ENCODE results near the gene SPAG17. TPM values are rescaled to one million over a fixed set of nuclear protein-coding genes. Genes with fewer than 3 reads are reported as not detected.
A peak's percentile ranks its signal among the peaks of the same experiment; 100 is the strongest.

SPAG17 gene
- total and polyA plus RNA-seq, 2 of the 13 experiments (the other 11 are each of a cell fraction or from before 2014, with no cell fraction given): not detected

DNA sequence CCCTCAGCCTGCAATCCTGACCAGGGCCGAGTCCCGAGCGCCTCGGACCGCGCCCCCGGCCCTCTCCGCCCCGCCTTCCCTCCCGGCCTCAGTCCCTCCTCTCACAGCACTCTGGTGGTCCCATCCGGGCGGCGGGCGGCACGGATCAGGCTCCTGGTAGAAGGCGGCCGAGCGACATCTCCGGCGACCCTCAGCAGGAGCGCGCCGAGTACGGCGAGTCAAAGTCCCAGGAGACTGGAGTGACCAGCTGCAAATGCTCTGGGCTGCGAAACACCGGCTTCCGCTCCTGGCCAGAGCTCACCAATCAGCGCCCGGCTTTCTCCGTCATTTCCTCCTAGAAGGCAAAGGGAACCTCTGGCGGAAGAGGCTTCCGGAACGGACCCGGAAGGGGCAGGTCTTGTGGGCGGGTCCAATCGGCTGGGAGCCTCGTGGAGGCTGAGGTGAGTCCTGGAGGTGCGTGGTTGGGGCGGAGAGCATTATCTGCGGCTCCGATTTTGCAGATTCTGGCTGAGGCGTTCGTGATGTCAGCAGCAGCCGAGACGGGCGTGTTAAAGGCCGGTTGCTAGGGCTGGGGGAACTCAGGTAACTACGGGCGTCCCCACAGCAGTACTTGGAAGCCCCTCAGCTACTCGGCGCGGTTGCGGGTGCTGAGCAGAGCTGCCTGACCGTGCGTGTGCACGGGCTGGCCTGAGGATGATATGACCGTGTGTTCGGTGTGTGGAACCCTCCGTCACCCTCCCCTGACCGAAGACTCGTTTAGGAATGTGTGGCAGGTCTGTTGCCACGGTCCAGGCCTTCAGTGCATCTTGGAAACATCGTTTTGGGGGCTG is 255.5 kb downstream of the SPAG17 start, which contains the start of the genes GDAP2 and WDR3 (continued):
- TF ChIP-seq, protein P1, sequence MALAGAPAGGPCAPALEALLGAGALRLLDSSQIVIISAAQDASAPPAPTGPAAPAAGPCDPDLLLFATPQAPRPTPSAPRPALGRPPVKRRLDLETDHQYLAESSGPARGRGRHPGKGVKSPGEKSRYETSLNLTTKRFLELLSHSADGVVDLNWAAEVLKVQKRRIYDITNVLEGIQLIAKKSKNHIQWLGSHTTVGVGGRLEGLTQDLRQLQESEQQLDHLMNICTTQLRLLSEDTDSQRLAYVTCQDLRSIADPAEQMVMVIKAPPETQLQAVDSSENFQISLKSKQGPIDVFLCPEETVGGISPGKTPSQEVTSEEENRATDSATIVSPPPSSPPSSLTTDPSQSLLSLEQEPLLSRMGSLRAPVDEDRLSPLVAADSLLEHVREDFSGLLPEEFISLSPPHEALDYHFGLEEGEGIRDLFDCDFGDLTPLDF (CRISPR knock-in tag; IDR thresholded peaks at IDR 0.05): 0 out of 2 replicates have a peak, but pooled peaks have one; percentile 5
- TF ChIP-seq, protein P2, sequence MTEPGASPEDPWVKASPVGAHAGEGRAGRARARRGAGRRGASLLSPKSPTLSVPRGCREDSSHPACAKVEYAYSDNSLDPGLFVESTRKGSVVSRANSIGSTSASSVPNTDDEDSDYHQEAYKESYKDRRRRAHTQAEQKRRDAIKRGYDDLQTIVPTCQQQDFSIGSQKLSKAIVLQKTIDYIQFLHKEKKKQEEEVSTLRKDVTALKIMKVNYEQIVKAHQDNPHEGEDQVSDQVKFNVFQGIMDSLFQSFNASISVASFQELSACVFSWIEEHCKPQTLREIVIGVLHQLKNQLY (CRISPR knock-in tag; IDR thresholded peaks at IDR 0.05): 0 out of 2 replicates have a peak, but pooled peaks have one; percentile 48
- TF ChIP-seq ZFP36L2 (CRISPR knock-in tag; IDR thresholded peaks at IDR 0.05): no peak
- peak; percentile 75; the same call in 1 of the 2 replicates for TF ChIP-seq ZKSCAN5 (CRISPR knock-in tag; IDR thresholded peaks at IDR 0.05)
- no peak; the same call in 1 of the 2 replicates for TF ChIP-seq ZNF572 (CRISPR knock-in tag; IDR thresholded peaks at IDR 0.05)
- peak; percentile 43; the same call in 1 of the 2 replicates for TF ChIP-seq ZNF747 (CRISPR knock-in tag; IDR thresholded peaks at IDR 0.05; ENCODE audit: borderline replicate concordance)
- peak; percentile 92 for TF ChIP-seq MXD4 (CRISPR knock-in tag; IDR thresholded peaks at IDR 0.05)
- no peak for TF ChIP-seq SOX13 (IDR thresholded peaks at IDR 0.05)
- TF ChIP-seq SOX13 (CRISPR knock-in tag; conservative IDR thresholded peaks at IDR 0.05 in 1 of 2, IDR thresholded peaks at IDR 0.05 in 1 of 2): peak in 1 of 2 experiments; percentile 31; a peak in 1 of 4 replicates
- TF ChIP-seq ZSCAN21 (CRISPR knock-in tag; IDR thresholded peaks at IDR 0.05; ENCODE audit: borderline replicate concordance): no peak; the same call in 1 of the 2 replicates
- TF ChIP-seq ZFP36 (IDR thresholded peaks at IDR 0.05; ENCODE audit: borderline replicate concordance, low read depth, low read length, partially characterized antibody): no peak
- TF ChIP-seq RXRA (CRISPR knock-in tag; IDR thresholded peaks at IDR 0.05): peak; percentile 43; the same call in 1 of the 2 replicates
- TF ChIP-seq, protein P3, sequence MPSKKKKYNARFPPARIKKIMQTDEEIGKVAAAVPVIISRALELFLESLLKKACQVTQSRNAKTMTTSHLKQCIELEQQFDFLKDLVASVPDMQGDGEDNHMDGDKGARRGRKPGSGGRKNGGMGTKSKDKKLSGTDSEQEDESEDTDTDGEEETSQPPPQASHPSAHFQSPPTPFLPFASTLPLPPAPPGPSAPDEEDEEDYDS (CRISPR knock-in tag; IDR thresholded peaks at IDR 0.05): peak; percentile 71
- TF ChIP-seq, protein P4, sequence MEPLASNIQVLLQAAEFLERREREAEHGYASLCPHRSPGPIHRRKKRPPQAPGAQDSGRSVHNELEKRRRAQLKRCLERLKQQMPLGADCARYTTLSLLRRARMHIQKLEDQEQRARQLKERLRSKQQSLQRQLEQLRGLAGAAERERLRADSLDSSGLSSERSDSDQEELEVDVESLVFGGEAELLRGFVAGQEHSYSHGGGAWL (CRISPR knock-in tag; IDR thresholded peaks at IDR 0.05): peak; percentile 86; the same call in 1 of the 2 replicates
- TF ChIP-seq KLF6 (CRISPR knock-in tag; IDR thresholded peaks at IDR 0.05): 0 out of 2 replicates have a peak, but pooled peaks have one; percentile 48
- TF ChIP-seq ZNF616 (CRISPR knock-in tag; IDR thresholded peaks at IDR 0.05; ENCODE audit: low read depth): no peak; the same call in 1 of the 2 replicates
- TF ChIP-seq FLYWCH1 (CRISPR knock-in tag; IDR thresholded peaks at IDR 0.05): no peak
- peak; percentile 52 for TF ChIP-seq KMT2A (CRISPR knock-in tag; IDR thresholded peaks at IDR 0.05)
- TF ChIP-seq ZNF776 (CRISPR knock-in tag; IDR thresholded peaks at IDR 0.05): no peak
- TF ChIP-seq ZNF160 (CRISPR knock-in tag; IDR thresholded peaks at IDR 0.05): peak; percentile 48; the same call in 1 of the 2 replicates
- TF ChIP-seq HOMEZ (CRISPR knock-in tag; IDR thresholded peaks at IDR 0.05; ENCODE audit: low read depth): no peak
- TF ChIP-seq RFXANK (CRISPR knock-in tag; IDR thresholded peaks at IDR 0.05): no peak
- no peak; the same call in 1 of the 2 replicates for TF ChIP-seq SNAI1 (CRISPR knock-in tag; IDR thresholded peaks at IDR 0.05; ENCODE audit: borderline replicate concordance)
- peak; percentile 84 for TF ChIP-seq SRSF1 (optimal IDR thresholded peaks at IDR 0.05; ENCODE audit: low read depth, low read length)
- no peak for TF ChIP-seq TBL1XR1 (IDR thresholded peaks at IDR 0.05; ENCODE audit: borderline replicate concordance, low read length, partially characterized antibody)
- TF ChIP-seq GABPA (IDR thresholded peaks at IDR 0.05; ENCODE audit: low read depth, low read length): peak; percentile 86
- TF ChIP-seq GABPA (CRISPR knock-in tag; IDR thresholded peaks at IDR 0.05; ENCODE audit: low read depth): peak; percentile 97
- TF ChIP-seq ZNF331 (CRISPR knock-in tag; IDR thresholded peaks at IDR 0.05): no peak
